Stimulated activated CD4-positive, alpha-beta T cell treated with anti-CD3 and anti-CD28 coated beads, Interleukin-4, amount 100 ng/mL, for 48 hours (primary cell): ENCODE data around the gene HEBP1.

ENCODE experiments used
- DNase-seq, 2 donors: peaks; one replicate each; pipeline ENCODE4 v3.0.0-alpha.2; 2020; ENCODE audit warnings: low read depth in 2 of 2

HEBP1 gene

DNA sequence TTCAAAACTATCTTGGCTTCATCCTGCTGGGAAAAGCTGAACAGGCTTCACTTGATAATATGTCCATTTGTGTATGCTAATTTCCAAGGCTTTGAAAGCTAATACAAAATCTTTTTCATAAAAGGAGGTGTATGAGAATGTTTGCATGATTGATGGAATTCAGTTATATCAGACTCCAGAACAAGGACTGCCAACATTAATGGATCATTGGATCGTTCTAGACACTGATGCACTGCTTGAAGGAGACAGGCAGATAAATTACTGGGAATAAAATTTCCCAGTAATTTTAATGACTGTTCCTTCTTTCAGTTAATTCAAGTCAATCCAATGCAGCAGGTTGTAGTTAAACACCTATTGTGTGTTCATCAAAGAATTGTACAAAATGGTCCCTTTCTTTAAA is 48.6 kb downstream of the HEBP1 start:
- DNase-seq = no peak

DNA sequence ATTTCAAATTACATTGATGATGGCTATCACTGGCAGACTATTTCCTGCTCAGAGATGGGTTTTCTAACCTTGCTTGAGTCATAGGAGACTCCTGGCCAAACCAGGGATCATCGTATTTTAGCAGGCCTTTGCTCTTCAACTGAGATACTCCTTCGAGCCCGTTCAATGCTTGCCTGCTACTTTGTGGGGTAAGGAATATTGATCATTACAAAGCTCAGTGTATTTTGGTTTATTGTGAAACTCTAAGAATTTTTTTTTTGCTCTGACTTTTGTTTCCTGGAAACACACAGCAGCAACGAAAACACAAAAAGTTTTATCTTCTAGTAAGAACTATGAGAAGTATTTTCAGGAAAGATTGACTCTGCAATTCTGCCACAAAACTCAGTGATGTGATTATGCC is 52.2 kb downstream of the HEBP1 start:
- no peak for DNase-seq

DNA sequence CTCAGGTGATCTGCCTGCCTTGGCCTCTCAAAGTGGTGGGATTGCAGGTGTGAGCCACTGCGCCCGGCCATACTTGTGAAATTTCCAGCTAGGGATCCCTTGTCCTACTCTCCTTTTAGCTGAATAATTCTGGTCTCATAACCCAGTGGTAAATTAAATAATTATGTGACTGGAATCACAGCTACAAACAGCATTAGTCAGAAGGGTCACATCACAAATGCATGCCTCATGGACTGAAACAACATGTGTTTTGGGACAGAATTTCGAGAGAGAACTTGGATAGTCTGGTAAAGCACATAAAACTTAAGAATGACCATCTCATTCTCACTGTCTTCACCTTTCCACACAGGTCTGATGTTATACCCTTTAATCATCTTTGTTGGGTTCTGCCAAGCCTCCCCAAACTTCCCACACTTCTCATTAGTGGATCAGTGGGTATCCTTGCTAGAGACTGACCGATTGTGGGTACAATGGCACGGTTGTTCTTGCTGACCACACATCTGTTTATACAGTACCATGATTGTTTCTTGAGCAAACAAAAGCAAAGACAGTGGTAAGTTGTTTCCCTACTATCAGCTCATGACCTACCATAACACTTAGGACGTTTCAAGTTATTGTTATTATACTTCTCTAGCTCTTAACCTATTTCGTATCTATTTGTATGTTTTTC is 53.2 kb downstream of the HEBP1 start:
- DNase-seq = no peak

DNA sequence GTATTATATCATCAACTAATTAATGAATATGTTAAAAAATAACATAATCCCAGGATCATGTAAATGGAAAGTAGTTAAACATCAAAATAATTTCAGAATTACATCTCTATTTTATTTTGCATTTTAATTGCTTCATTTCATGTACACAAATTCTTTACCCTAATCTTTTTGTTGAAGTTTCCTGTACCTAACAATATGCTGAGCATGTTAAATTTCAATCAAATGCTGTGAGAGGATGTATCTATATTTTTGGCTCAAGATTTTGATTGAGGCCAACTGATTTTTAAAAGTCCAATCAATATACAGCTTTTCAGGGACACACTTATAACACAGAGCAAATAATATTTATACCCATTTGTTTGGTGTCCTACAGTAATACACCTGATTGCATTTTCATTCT is 54.5 kb downstream of the HEBP1 start:
- no peak for DNase-seq

DNA sequence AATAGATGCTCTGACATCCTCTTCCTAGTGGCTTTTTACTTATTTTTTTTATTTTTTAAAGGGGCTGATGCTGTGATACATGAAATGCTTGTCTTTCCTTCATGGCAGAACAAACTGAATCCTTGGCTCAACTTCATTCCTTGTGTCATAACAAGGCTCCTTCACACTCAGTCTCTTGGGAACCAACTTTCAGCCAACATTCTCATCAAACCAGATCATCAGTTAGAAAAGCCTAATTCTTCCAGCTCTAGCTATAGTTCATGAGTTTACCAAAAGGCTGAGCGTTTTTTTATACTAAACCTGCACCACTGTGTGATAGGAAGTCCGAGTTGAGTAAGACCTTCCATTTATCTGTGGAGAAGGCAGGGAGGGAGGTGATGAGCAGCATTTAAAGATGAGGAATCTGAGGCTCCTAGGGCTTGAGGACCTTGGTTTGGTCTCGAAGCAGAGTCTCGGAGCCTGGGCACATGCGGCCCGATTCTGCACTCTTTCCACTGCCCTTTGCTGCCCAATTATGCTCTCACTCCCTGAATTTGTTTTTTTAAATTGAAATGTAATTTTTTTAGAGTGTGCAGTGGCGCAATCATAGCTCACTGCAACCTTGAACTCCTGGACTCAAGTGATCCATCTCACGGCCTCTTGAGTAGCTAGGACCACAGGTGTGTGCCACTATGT is 56.3 kb downstream of the HEBP1 start:
- DNase-seq = no peak

DNA sequence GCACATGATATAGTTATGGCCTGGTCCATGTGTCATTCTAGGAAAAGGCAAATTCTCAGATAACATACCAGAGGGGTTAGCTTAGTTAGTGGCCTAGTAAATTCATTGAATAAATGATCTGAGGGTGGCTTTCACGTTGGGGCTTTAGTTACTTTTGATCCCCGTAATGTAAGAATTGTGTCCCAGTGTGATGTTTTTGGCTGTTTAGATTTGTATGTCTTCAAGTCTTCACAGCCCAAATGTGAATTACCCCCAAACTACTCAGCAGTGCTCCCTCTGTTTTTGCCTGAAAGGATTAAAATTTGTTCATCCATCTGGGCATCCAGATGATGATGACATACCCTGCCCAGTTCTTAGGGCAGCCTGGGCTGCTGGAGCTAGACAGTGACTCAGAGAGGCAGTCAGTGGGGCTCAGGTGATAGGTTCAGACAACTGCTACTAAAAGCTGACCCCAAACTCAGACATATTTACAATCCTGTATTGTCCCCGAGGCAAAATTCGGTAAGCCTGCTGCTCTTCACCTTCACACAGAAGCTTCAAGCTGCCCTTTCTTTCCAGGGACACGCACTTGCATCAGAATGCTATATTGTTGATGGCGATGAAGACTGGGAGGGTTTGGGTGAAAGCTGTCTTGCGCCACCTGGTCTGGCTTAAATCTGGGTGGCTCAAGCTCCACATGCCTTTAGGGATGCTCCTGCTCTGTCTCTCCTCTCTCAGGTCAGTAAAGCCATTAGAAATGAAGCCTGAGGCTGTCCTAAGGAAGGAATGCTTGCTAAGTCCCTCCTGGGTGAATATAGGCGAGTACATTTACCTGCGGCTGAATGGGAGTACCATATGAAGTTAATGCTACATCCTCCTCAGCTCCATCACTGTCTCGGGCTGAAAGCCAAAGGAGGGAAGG is 58.4 kb downstream of the HEBP1 start:
- DNase-seq = no peak

DNA sequence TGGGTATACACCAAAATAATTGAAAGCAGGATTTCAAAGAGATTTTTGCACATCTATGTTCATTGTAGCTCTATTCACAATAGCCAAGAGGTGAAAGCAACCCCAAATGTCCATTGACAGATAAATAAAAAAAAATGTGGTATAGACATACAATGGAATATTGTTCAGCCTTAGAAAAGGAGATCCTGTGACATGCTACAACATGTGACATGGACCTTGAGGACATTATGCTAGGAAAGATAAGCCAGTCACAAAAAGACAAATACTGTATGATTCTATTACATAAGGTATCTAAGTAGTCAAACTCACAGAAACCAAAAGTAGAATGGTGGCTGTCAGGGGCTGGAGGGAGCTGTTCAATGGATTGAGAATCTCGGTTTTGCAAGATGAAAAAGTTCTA is 60.2 kb downstream of the HEBP1 start:
- DNase-seq = no peak

DNA sequence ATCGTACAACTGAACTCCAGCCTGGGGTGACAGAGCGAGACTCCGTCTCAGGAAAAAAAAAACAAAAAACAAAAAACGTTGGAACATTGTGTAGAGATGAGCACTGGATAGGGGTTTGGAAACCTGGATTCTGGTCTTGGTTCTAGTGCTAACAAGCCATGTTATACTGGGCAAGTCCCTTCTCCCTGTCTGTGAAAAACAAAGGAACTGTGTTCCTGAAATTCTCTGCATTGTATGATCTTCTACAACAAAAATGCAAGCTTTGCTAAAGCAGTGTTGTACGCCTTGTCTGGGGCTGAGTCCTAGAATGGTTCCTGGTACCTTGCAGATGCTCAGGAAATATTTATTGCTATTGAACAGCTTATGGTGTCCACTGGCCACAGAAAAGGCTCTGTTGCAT is 61.5 kb downstream of the HEBP1 start:
- DNase-seq = no peak

DNA sequence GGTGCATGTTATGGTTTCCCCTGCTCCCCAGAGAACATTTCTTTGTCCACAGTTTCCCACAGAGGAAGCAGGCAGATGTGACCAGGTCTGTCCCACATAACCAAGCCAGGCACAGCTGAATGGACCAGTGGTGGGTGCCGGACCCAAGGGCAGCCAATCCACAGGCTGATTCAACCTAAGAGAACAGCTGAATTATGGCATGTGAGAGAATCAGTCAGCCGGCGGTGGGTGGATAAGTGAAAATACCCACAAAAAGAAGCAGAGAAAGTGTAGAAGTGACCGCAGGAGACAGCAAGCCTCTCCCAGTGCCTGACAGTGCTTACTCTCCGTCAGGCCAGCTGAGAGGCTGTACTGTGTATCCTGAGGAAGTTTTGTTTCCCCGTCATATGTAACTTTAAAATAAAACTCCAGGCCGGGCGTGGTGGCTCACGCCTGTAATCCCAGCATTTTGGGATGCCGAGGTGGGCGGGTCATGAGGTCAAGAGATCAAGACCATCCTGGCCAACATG is 63.0 kb downstream of the HEBP1 start:
- no peak for DNase-seq

DNA sequence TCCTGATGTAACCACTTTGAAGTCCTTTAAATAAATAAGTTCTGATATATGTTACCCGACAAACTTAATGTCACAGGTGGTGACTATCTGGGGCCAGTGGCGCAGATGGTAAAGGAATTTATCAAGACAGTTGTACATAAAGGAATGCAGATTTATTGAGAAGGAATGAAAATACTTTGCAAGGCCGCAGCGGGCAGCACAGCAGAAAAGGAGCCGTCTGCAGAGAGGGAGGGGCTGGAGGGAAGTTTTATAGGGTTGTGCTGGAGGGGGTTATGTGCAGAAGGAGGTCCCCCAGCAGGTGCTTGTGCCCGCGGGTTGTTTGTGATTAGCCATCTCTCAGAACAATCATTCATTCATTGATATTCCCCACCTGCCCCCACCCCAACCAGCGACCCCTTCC is 65.5 kb downstream of the HEBP1 start:
- DNase-seq = no peak

DNA sequence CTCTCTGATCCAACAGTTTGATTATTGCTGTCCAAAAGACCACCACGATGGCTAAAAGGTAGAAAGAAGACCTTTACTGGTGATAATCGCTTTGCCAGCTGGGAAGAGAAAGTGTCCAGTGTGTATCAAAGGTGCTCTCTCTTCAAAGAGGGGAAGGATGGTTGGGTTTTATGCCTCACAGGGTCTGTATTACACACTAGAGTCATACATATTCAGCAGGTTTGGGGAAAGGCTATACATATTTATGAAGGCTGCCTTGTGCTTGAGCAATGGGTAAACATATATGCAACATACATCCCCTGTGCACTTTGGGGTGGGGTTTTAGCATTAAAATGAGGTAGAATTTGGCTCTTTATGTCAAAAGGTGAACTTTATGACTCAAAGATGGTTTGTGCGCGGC is 66.3 kb downstream of the HEBP1 start:
- DNase-seq = no peak

DNA sequence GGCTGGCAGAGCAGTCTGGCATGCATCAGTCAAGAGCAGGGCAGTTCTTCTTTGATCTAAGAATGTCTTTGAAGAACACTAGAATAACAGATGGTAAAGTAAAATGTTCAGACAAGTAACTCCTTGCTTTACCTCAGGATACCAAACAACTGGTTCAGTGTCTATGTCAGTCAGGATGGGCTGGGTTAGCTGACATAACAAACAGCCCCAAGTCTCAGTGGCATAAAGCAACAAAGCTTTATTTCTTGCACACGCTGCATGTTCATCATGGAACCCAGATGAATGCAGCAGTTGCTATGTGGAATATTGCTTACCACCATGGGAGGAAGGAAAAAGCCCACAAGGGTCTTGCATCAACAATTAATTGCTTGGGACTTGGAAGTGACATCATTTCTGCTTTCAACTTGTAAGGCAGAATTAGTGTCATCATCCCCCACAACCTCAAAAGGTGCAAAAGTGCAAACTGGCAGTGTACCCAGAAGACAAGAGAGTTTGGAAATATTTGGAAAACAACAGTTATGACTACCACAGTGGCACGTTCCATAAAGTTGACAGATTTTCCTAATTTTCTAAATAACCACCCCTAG is 69.3 kb downstream of the HEBP1 start:
- DNase-seq = no peak

DNA sequence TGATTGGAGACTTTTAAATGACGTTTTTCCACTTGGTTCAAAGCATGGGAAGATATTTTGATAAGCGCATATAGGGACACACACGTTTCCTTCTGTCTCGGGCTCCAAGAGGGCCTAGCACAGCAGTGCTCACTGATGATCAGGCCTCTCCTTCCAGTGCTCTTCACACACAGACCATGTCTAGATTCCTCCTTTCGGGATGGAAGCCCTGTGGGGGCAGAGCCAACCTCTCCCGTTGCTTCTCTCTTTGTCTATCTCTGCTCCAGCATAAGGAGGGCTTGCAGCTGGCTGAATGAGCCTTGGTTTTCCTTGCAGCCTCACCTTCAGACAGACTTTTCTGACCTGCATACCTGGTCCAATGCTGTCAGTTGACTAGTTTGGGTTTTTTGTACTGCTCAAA is 70.4 kb downstream of the HEBP1 start:
- DNase-seq = no peak

DNA sequence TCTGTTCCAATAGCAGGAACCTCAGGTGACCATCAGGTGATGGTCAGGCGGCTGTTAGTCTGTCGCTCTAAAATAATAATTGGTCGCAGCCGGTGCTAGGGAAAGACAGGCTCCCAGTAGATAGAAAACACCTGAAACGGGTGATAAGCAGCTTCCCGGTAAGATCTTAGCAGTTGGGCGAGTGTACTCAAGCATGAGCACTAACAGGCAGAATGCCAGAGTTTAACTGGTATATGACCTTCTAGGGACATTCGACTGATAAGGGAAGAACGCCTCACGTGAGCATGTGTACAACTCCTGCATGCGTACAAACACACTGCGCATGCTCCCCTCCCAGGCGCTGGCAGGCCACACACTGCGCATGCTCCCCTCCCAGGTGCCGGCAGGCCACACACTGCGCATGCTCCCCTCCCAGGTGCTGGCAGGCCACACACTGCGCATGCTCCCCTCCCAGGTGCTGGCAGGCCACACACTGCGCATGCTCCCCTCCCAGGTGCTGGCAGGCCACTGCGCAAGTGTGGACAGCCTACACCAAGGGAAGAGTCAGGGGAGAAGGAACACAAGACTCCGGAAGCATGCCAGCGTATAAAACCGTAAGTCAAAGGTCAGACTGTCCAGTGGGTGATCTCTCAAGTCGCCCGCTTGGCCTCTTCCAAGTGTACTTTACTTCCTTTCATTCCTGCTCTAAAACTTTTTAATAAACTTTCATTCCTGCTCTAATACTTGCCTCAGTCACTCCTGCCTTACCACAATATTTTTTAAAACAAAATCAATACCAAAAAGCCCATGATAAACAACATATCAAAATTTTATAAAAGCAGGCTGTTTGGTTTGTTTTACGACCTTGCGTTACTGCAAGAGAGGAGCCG is 72.6 kb downstream of the HEBP1 start:
- peak in 1 of 2 donors; percentile 24 for DNase-seq

DNA sequence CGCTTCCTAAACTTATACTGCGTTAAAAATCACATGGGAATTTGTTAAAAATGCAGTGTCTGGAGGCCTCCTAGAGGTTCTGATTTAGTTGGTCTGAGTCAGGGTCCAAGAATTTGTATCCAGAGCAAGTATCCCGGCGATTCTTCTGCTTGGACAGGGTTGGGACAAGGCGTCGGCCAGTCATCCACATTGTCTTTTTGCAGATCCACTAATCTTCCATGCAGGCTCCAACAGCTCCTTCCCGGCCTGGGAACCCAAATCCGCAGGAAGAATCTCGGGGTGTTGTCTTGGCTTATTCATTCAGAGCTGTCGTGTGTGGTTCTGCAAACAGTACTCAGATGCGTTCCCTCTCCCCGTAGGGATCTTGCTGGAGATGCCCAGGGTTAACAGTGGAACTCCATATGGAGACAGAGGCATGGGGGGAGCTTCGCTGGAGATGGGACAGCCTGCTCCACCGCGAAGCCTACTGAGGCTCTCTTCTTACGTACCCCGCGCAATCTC is 73.4 kb downstream of the HEBP1 start:
- DNase-seq = no peak

DNA sequence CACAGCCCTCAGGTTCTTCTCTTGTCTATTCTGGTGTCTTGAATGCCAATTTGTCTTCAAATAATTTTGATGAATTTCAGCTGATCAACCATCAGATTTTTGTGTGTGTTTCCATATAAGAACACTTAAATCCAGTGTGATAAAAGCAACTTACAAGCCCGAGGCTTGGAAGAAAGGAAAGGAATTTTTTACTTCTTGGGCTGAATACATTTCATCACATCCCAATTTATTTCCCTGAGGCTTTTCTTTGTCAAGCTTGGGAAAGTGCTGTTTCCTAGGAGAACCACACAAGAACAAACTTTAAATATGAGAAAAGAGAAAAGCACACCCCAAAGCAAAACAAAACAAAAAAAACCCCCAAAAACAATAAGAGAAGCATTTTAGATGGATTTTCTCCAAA is 74.7 kb downstream of the HEBP1 start:
- DNase-seq = no peak
